Vagina (tissue), 2 donors: ENCODE measurements around the gene ANP32B. TPM values are rescaled to one million over a fixed set of nuclear protein-coding genes. Genes with fewer than 3 reads are reported as not detected.
"Not testable (repeated sequence)": the region's sequence is repeated elsewhere in the genome, so short reads cannot be mapped to it uniquely, and the experiment has no call there.

Experiments used
- DNase-seq, 2 donors: peaks; one replicate each; pipeline ENCODE4 v3.0.0-alpha.2; 2017; ENCODE audit errors: extremely low spot score in 2 of 2
- H3K27ac ChIP-seq: fragments of 200-600 bp; sonication (generic); one replicate; pipeline ENCODE4 v1.5.1; 2019
- H3K27me3 ChIP-seq: fragments of 200-600 bp; sonication (generic); one replicate; pipeline ENCODE4 v1.5.1; 2019
- H3K36me3 ChIP-seq, 2 donors: fragments of 200-600 bp; sonication (generic); one replicate each; pipeline ENCODE4 v1.5.1; 2017 to 2019
- H3K4me1 ChIP-seq: fragments of 200-600 bp; sonication (generic); one replicate; pipeline ENCODE4 v1.5.1; 2019
- H3K4me3 ChIP-seq, 2 donors: fragments of 200-600 bp; sonication (generic); 1 replicate in 1 of 2; 2 replicates in 1 of 2; pipeline ENCODE4 v1.5.1; 2016 to 2019
- H3K9me3 ChIP-seq: fragments of 200-600 bp; sonication (generic); one replicate; pipeline ENCODE4 v1.5.1; 2019
- POLR2A ChIP-seq, 2 donors: fragments of 450-650 bp; IDR thresholded peaks; one replicate each; pipeline ENCODE4 v1.6.1; 2017; ENCODE audit warnings: antibody characterized with exemption in 2 of 2, mild to moderate bottlenecking in 2 of 2, moderate library complexity in 2 of 2
- POLR2AphosphoS5 ChIP-seq, 2 donors: sonication (generic); formaldehyde crosslinking; IDR thresholded peaks; one replicate each; pipeline ENCODE4 v1.9.0; 2017; ENCODE audit warnings: antibody characterized with exemption in 2 of 2, mild to moderate bottlenecking in 2 of 2, low read depth in 1 of 2; ENCODE audit not compliant: insufficient read depth in 1 of 2
- intact Hi-C: fragments of 100-400 bp; cut with DNase I; formaldehyde crosslinking; loops from one replicate; pipeline ENCODE4 v1.15.1; 2023
- total RNA-seq: library from RNA; depleted of rRNA; stranded (reverse); fragments of >200 nt; gene quantifications from one replicate; pipeline ENCODE4 v1.2.3, GENCODE V29; 2016
- TF ChIP-seq, protein P1 (sequence below), 3 experiments: fragments of 450-650 bp in 2 of 3; fragments of 200-600 bp in 1 of 3; sonication (generic) in 1 of 3; IDR thresholded peaks; one replicate each; pipeline ENCODE4 v1.5.1; 2017 to 2019; ENCODE audit warnings: antibody characterized with exemption in 3 of 3, mild to moderate bottlenecking in 2 of 3, moderate library complexity in 2 of 3

ANP32B gene
- total RNA-seq, 1 donor from 2014 or later = 75.1 TPM

DNA sequence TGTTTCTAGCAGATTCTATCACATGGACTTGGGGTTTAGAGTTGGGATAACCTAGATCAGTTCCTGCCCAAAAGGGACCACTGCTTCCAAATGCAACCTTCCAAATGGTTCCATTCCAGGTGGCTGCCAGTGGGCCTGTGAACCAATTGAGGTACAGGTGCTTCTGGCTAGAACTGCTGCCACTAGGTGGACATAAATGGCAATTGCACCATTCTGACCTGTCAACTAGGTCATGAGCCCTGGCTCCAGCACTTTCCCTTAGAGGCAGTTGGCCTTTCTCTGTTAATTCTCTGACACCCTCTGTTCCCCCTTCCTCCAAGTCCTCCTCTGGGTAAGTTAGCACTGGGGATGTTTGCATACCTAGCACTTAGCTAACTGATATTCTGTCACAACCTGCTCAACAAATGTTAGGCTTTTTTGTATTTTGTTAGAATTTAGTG lies 28.6 kb upstream of the ANP32B start:
- H3K9me3 ChIP-seq = no peaks in the 10 kb centered on the region
- DNase-seq = no peak
- no peaks in the 10 kb centered on the region for H3K36me3 ChIP-seq
- H3K4me1 ChIP-seq = no peaks in the 10 kb centered on the region
- no peak overlapping the region for H3K4me3 ChIP-seq
- TF ChIP-seq POLR2AphosphoS5 (IDR thresholded peaks at IDR 0.05; ENCODE audit: insufficient read depth in 1 of 2, low read depth in 1 of 2) = no peak
- TF ChIP-seq, protein P1, sequence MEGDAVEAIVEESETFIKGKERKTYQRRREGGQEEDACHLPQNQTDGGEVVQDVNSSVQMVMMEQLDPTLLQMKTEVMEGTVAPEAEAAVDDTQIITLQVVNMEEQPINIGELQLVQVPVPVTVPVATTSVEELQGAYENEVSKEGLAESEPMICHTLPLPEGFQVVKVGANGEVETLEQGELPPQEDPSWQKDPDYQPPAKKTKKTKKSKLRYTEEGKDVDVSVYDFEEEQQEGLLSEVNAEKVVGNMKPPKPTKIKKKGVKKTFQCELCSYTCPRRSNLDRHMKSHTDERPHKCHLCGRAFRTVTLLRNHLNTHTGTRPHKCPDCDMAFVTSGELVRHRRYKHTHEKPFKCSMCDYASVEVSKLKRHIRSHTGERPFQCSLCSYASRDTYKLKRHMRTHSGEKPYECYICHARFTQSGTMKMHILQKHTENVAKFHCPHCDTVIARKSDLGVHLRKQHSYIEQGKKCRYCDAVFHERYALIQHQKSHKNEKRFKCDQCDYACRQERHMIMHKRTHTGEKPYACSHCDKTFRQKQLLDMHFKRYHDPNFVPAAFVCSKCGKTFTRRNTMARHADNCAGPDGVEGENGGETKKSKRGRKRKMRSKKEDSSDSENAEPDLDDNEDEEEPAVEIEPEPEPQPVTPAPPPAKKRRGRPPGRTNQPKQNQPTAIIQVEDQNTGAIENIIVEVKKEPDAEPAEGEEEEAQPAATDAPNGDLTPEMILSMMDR (IDR thresholded peaks at IDR 0.05) = peak in 1 of 3 experiments; percentile 25
- intact Hi-C loops = no loop called here
- H3K27me3 ChIP-seq = no peaks in the 10 kb centered on the region
- no peak overlapping the region for H3K27ac ChIP-seq

DNA sequence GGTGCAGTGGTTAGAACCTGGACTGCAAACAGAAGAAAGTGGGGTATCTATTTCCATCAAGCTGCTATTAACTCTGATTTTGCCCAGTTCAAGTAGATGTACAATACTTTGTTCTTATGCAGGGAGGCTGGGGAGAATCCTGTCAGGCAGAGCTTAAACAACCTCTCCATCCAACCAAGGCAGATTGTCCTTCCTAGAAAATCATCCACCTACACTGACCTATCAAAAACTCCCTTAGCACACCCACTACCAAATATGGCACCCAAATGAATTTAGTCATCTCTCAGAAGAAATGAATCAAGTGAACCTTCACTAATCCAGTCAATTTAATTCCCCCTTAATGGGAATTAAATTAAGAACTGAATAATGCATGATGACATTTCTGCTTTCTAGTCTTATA lies 26.8 kb upstream of the ANP32B start:
- H3K4me3 ChIP-seq = no peak overlapping the region
- H3K27me3 ChIP-seq = no peaks in the 10 kb centered on the region
- H3K27ac ChIP-seq = no peak overlapping the region
- no peaks in the 10 kb centered on the region for H3K36me3 ChIP-seq
- H3K4me1 ChIP-seq = no peaks in the 10 kb centered on the region
- TF ChIP-seq, protein P1 (IDR thresholded peaks at IDR 0.05) = no peak
- no peak for TF ChIP-seq POLR2AphosphoS5 (IDR thresholded peaks at IDR 0.05; ENCODE audit: insufficient read depth in 1 of 2, low read depth in 1 of 2)
- no peak for TF ChIP-seq POLR2A (IDR thresholded peaks at IDR 0.05)
- intact Hi-C loops = no loop called here
- DNase-seq = no peak
- no peaks in the 10 kb centered on the region for H3K9me3 ChIP-seq

DNA sequence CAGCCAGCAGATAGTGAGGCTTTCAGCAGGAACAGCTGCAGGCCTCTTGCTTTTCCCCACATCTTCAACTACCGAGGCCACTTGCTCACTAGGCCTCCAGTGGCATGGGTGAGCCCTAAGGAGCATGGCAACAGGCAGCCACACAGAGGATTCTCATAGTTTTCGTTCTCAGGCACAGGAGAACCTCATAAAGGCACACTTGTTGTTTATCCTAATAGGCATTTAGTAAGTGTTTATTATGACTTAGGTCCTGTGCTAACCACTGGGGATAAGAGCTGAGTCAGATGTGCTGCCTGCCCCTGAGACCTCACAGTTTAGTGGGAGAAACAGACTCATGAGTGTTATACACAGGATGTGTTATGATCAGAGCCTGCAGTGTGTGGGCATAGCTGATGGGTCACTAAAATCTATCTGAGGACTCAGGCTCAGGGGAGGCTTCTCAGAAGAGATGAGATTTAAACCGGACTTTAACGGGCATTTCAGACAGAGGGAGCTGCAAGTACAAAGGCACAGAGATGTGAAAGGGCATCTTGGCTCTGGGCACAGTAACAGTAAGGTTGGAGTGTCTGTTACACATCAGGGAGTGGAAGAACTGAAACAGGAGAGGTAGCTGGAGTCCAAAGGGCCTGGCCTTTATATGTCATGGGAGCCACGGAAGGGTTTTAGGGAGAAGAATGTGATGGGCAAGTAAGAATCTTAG lies 24.2 kb upstream of the ANP32B start:
- Histone ChIP-seq H3K4me3 (no peak overlapping the region), H3K27ac (no peak overlapping the region), H3K9me3 (no peaks in the 10 kb centered on the region), H3K36me3 (no peaks in the 10 kb centered on the region), H3K27me3 (no peaks in the 10 kb centered on the region), H3K4me1 (no peaks in the 10 kb centered on the region)
- intact Hi-C loops = no loop called here
- no peak for TF ChIP-seq POLR2A (IDR thresholded peaks at IDR 0.05)
- TF ChIP-seq, protein P1 (IDR thresholded peaks at IDR 0.05) = no peak
- TF ChIP-seq POLR2AphosphoS5 (IDR thresholded peaks at IDR 0.05; ENCODE audit: insufficient read depth in 1 of 2, low read depth in 1 of 2) = no peak
- DNase-seq = no peak

DNA sequence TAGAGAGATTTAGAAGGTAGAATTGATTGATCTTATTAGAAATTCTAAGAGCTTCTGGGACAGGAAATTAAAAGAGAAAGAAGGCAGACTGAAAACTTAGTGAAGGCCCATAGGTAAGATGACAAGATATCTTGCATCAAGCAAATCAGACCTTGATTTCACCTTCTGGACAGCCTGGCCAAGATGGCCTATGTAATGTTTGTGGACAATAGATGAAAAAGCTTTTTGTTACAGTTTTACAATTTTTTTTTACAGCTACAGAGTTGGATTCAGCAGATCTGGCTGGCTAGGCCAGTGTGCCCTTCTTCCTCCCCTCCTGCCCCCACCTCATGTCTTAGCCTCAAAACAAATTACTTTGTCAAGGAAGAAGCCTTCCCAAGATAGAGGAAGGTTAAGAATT lies 23.6 kb upstream of the ANP32B start:
- intact Hi-C loops = no loop called here
- no peaks in the 10 kb centered on the region for H3K9me3 ChIP-seq
- DNase-seq = no peak
- no peak for TF ChIP-seq POLR2AphosphoS5 (IDR thresholded peaks at IDR 0.05; ENCODE audit: insufficient read depth in 1 of 2, low read depth in 1 of 2)
- no peak for TF ChIP-seq POLR2A (IDR thresholded peaks at IDR 0.05)
- TF ChIP-seq, protein P1 (IDR thresholded peaks at IDR 0.05) = no peak
- no peaks in the 10 kb centered on the region for H3K36me3 ChIP-seq
- H3K27me3 ChIP-seq = no peaks in the 10 kb centered on the region
- no peaks in the 10 kb centered on the region for H3K4me1 ChIP-seq
- H3K27ac ChIP-seq = no peak overlapping the region
- H3K4me3 ChIP-seq = no peak overlapping the region

DNA sequence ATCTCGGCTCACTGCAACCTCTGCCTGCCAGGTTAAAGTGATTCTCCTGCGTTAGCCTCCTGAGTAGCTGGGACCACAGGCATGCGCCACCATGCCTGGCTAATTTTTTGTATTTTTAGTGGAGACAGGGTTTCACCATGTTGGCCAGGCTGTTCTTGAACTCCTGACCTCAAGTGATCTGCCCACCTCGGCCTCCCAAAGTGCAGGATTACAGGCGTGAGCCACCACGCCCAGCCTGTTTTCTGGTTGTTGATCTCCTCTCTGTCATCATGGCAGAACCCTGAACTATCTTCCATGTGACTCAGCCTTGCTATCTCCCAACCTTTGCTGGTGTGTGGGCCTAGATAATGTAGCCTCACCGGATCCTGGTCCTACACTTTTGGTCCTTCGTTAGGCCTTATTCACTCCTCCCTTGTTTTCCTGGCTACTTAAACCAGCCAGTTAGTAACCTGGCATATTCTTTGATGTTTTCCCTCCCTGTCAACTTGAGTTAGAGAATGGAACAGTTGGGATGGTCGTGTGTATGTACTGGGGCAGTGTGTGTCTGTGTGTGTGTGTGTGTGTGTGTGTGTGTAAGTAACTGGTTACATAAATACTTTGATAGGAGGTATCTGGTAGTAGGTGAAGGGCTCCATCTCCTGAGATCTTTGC lies 22.3 kb upstream of the ANP32B start:
- H3K9me3 ChIP-seq, intact Hi-C loops: not testable (repeated sequence)

More for the DNA sequence above, 22.3 kb upstream of the ANP32B start:
- not testable (repeated sequence) for DNase-seq, H3K4me1 ChIP-seq, H3K27ac ChIP-seq, H3K4me3 ChIP-seq, H3K27me3 ChIP-seq, H3K36me3 ChIP-seq
